ENCODE results near the gene MEI4. TPM values are rescaled to one million over a fixed set of nuclear protein-coding genes. Genes with fewer than 3 reads are reported as not detected.

The MEI4 gene
- polyA plus RNA-seq, 4 donors = 0.01 to 0.09 TPM; not detected in 2

- no peak for FAIRE-seq
Observed at GRCh38 chr6:77883851-77884250, 231.0 kb downstream of the MEI4 start.

DNA sequence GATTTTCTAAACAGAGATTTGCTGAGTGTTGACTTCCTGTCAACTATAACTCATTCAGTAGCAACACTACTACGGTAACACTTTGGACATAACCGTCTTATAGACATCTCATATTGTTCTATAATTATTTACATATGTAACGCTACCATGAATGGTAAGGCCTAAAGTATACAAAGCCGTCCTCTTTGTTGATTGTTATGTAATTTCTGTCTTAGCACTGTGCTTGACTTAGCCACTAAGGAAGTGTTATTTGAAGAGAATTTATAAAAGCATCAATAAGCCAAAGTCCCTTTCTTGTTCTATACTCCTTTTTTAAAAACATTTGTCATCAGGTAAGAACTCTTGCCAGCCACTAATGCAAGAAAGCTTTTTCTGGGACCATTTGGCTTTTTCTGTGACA is 240.6 kb downstream of the MEI4 start:
- H3K36me3 ChIP-seq (ENCODE audit: control insufficient read depth in 3 of 3, insufficient read depth in 2 of 3, low read depth in 1 of 3, low read length in 3 of 3) = no peaks in the 10 kb centered on the region

More at GRCh38 chr6:77883851-77884250, 231.0 kb downstream of the MEI4 start:
- 83 to 89% (median 87%) methylated on average over 2 of the region's 2 CpGs for WGBS, 3 donors
- DNase-seq = no peak
- Histone ChIP-seq H3K9me3 (ENCODE audit: control insufficient read depth in 2 of 2, insufficient read depth in 1 of 2, low read depth in 1 of 2, low read length in 1 of 2) (peaks cover 0 to 2% of the 10 kb centered on the region in 2 donors), H3K4me1 (ENCODE audit: control insufficient read depth in 3 of 3, insufficient read depth in 2 of 3, low read depth in 1 of 3, low read length in 2 of 3) (no peaks in the 10 kb centered on the region), H3K27ac (ENCODE audit: low read depth in 1 of 3, low read length in 2 of 3) (no peak overlapping the region), H3K36me3 (ENCODE audit: control insufficient read depth in 3 of 3, insufficient read depth in 2 of 3, low read depth in 1 of 3, low read length in 3 of 3) (no peaks in the 10 kb centered on the region), H3K27me3 (ENCODE audit: control insufficient read depth in 3 of 3, insufficient read depth in 3 of 3, low read length in 3 of 3) (no peaks in the 10 kb centered on the region), H3K4me3 (ENCODE audit: low read depth in 1 of 3, low read length in 3 of 3) (no peak overlapping the region)

DNA sequence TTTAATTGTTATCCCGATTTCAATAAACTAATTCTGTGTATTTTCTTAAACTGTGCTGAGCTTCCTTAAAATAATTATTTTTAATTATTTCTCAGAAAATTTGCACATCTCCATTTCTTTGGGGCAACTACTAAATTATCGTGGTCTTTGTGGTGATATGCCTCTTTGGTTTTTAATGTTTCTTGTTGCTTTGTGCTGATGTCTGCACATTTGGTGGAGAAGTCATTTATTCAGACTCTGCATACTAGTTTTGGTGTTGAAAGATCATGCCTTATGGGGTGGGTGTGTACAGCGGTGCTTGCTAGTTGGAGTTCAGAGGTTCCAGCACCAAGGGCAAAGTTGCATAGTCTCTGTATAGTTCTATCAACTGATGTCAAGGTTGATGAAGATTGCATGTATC is 253.2 kb downstream of the MEI4 start:
- DNase-seq = no peak
- Histone ChIP-seq H3K4me3 (ENCODE audit: low read depth in 1 of 3, low read length in 3 of 3) (no peak overlapping the region), H3K27me3 (ENCODE audit: control insufficient read depth in 3 of 3, insufficient read depth in 3 of 3, low read length in 3 of 3) (no peaks in the 10 kb centered on the region), H3K4me1 (ENCODE audit: control insufficient read depth in 3 of 3, insufficient read depth in 2 of 3, low read depth in 1 of 3, low read length in 2 of 3) (no peaks in the 10 kb centered on the region), H3K9me3 (ENCODE audit: control insufficient read depth in 2 of 2, insufficient read depth in 1 of 2, low read depth in 1 of 2, low read length in 1 of 2) (no peaks in the 10 kb centered on the region), H3K27ac (ENCODE audit: low read depth in 1 of 3, low read length in 2 of 3) (no peak overlapping the region), H3K36me3 (ENCODE audit: control insufficient read depth in 3 of 3, insufficient read depth in 2 of 3, low read depth in 1 of 3, low read length in 3 of 3) (no peaks in the 10 kb centered on the region)
- 87 to 94% (median 90%) methylated on average over 3 of the region's 3 CpGs for WGBS, 3 donors
- FAIRE-seq = no peak

More for the DNA sequence above, 240.6 kb downstream of the MEI4 start:
- H3K9me3 ChIP-seq (ENCODE audit: control insufficient read depth in 2 of 2, insufficient read depth in 1 of 2, low read depth in 1 of 2, low read length in 1 of 2) = peaks cover 2 to 24% of the 10 kb centered on the region in 2 donors
- no peaks in the 10 kb centered on the region for H3K4me1 ChIP-seq (ENCODE audit: control insufficient read depth in 3 of 3, insufficient read depth in 2 of 3, low read depth in 1 of 3, low read length in 2 of 3)
- FAIRE-seq (no peak), DNase-seq (no peak)
- H3K4me3 ChIP-seq (ENCODE audit: low read depth in 1 of 3, low read length in 3 of 3) = no peak overlapping the region
- 55 to 79% (median 79%) methylated on average over 4 of the region's 4 CpGs for WGBS, 3 donors
- H3K27ac ChIP-seq (ENCODE audit: low read depth in 1 of 3, low read length in 2 of 3) = no peak overlapping the region
- no peaks in the 10 kb centered on the region for H3K27me3 ChIP-seq (ENCODE audit: control insufficient read depth in 3 of 3, insufficient read depth in 3 of 3, low read length in 3 of 3)

- Histone ChIP-seq H3K4me3 (ENCODE audit: low read depth in 1 of 3, low read length in 3 of 3) (no peak overlapping the region), H3K9me3 (ENCODE audit: control insufficient read depth in 2 of 2, insufficient read depth in 1 of 2, low read depth in 1 of 2, low read length in 1 of 2) (no peaks in the 10 kb centered on the region), H3K4me1 (ENCODE audit: control insufficient read depth in 3 of 3, insufficient read depth in 2 of 3, low read depth in 1 of 3, low read length in 2 of 3) (no peaks in the 10 kb centered on the region), H3K27me3 (ENCODE audit: control insufficient read depth in 3 of 3, insufficient read depth in 3 of 3, low read length in 3 of 3) (no peaks in the 10 kb centered on the region), H3K27ac (ENCODE audit: low read depth in 1 of 3, low read length in 2 of 3) (no peak overlapping the region), H3K36me3 (ENCODE audit: control insufficient read depth in 3 of 3, insufficient read depth in 2 of 3, low read depth in 1 of 3, low read length in 3 of 3) (no peaks in the 10 kb centered on the region)
- WGBS, 3 donors = 67 to 88% (median 79%) methylated on average over 1 of the region's 1 CpG
- FAIRE-seq = no peak
- DNase-seq = no peak
Observed at GRCh38 chr6:77910826-77911225, 258.0 kb downstream of the MEI4 start.

- H3K36me3 ChIP-seq (ENCODE audit: control insufficient read depth in 3 of 3, insufficient read depth in 2 of 3, low read depth in 1 of 3, low read length in 3 of 3) = no peaks in the 10 kb centered on the region
- no peaks in the 10 kb centered on the region for H3K4me1 ChIP-seq (ENCODE audit: control insufficient read depth in 3 of 3, insufficient read depth in 2 of 3, low read depth in 1 of 3, low read length in 2 of 3)
- FAIRE-seq (no peak), DNase-seq (peak; percentile 38 to 49)
- no peaks in the 10 kb centered on the region for H3K27me3 ChIP-seq (ENCODE audit: control insufficient read depth in 3 of 3, insufficient read depth in 3 of 3, low read length in 3 of 3)
- H3K27ac ChIP-seq (ENCODE audit: low read depth in 1 of 3, low read length in 2 of 3) = no peak overlapping the region
- H3K4me3 ChIP-seq (ENCODE audit: low read depth in 1 of 3, low read length in 3 of 3) = no peak overlapping the region
- no peaks in the 10 kb centered on the region for H3K9me3 ChIP-seq (ENCODE audit: control insufficient read depth in 2 of 2, insufficient read depth in 1 of 2, low read depth in 1 of 2, low read length in 1 of 2)
- WGBS, 3 donors = 24 to 47% (median 29%) methylated on average over 3 of the region's 3 CpGs
Observed at GRCh38 chr6:77926198-77926751, 273.4 kb downstream of the MEI4 start.

GRCh38 chr6:77930382-77930781 is 277.5 kb downstream of the MEI4 start:
- FAIRE-seq (no peak), DNase-seq (no peak)
- Histone ChIP-seq H3K4me1 (ENCODE audit: control insufficient read depth in 3 of 3, insufficient read depth in 2 of 3, low read depth in 1 of 3, low read length in 2 of 3) (no peaks in the 10 kb centered on the region), H3K4me3 (ENCODE audit: low read depth in 1 of 3, low read length in 3 of 3) (no peak overlapping the region), H3K27me3 (ENCODE audit: control insufficient read depth in 3 of 3, insufficient read depth in 3 of 3, low read length in 3 of 3) (no peaks in the 10 kb centered on the region), H3K9me3 (ENCODE audit: control insufficient read depth in 2 of 2, insufficient read depth in 1 of 2, low read depth in 1 of 2, low read length in 1 of 2) (no peaks in the 10 kb centered on the region), H3K36me3 (ENCODE audit: control insufficient read depth in 3 of 3, insufficient read depth in 2 of 3, low read depth in 1 of 3, low read length in 3 of 3) (no peaks in the 10 kb centered on the region), H3K27ac (ENCODE audit: low read depth in 1 of 3, low read length in 2 of 3) (no peak overlapping the region)
- WGBS, 3 donors = 73 to 80% (median 74%) methylated on average over 2 of the region's 2 CpGs

DNA sequence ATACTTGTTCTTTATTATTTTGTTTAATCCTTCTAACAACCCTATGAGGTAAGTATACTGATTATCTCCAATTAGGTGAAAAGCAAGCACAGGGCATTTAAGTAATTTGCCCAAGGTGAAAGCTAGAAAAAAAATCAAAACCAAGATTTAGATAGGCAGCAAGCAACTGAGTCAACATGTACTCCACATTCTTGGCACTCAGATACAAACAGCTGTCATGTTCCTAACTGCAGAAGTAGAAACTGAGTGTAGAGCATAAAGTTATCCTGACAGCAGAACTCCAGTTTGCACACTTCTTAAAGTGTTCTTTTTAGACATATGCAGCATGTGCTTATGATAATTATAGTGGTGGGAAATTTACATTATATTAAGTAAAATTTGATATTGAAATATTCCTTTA is 278.1 kb downstream of the MEI4 start:
- H3K36me3 ChIP-seq (ENCODE audit: control insufficient read depth in 3 of 3, insufficient read depth in 2 of 3, low read depth in 1 of 3, low read length in 3 of 3) = no peaks in the 10 kb centered on the region
- H3K9me3 ChIP-seq (ENCODE audit: control insufficient read depth in 2 of 2, insufficient read depth in 1 of 2, low read depth in 1 of 2, low read length in 1 of 2) = no peaks in the 10 kb centered on the region
- no peaks in the 10 kb centered on the region for H3K4me1 ChIP-seq (ENCODE audit: control insufficient read depth in 3 of 3, insufficient read depth in 2 of 3, low read depth in 1 of 3, low read length in 2 of 3)
- DNase-seq (no peak), FAIRE-seq (no peak)
- H3K27me3 ChIP-seq (ENCODE audit: control insufficient read depth in 3 of 3, insufficient read depth in 3 of 3, low read length in 3 of 3) = no peaks in the 10 kb centered on the region
- no peak overlapping the region for H3K4me3 ChIP-seq (ENCODE audit: low read depth in 1 of 3, low read length in 3 of 3)
- H3K27ac ChIP-seq (ENCODE audit: low read depth in 1 of 3, low read length in 2 of 3) = no peak overlapping the region

- FAIRE-seq (no peak), DNase-seq (no peak)
- no peaks in the 10 kb centered on the region for H3K4me1 ChIP-seq (ENCODE audit: control insufficient read depth in 3 of 3, insufficient read depth in 2 of 3, low read depth in 1 of 3, low read length in 2 of 3)
- no peak overlapping the region for H3K27ac ChIP-seq (ENCODE audit: low read depth in 1 of 3, low read length in 2 of 3)
- H3K36me3 ChIP-seq (ENCODE audit: control insufficient read depth in 3 of 3, insufficient read depth in 2 of 3, low read depth in 1 of 3, low read length in 3 of 3) = no peaks in the 10 kb centered on the region
- no peak overlapping the region for H3K4me3 ChIP-seq (ENCODE audit: low read depth in 1 of 3, low read length in 3 of 3)
- peaks cover 2 to 13% of the 10 kb centered on the region in 2 donors for H3K9me3 ChIP-seq (ENCODE audit: control insufficient read depth in 2 of 2, insufficient read depth in 1 of 2, low read depth in 1 of 2, low read length in 1 of 2)
- H3K27me3 ChIP-seq (ENCODE audit: control insufficient read depth in 3 of 3, insufficient read depth in 3 of 3, low read length in 3 of 3) = no peaks in the 10 kb centered on the region
- WGBS, 3 donors = 86 to 89% (median 88%) methylated on average over 4 of the region's 4 CpGs
Observed at GRCh38 chr6:77962070-77962469, 309.2 kb downstream of the MEI4 start.

- H3K4me3 ChIP-seq (ENCODE audit: low read depth in 1 of 3, low read length in 3 of 3) = no peak overlapping the region
- FAIRE-seq (peak; percentile 98), DNase-seq (no peak)
- 90 to 98% (median 92%) methylated on average over 1 of the region's 1 CpG for WGBS, 3 donors
- H3K4me1 ChIP-seq (ENCODE audit: control insufficient read depth in 3 of 3, insufficient read depth in 2 of 3, low read depth in 1 of 3, low read length in 2 of 3) = no peaks in the 10 kb centered on the region
- no peaks in the 10 kb centered on the region for H3K27me3 ChIP-seq (ENCODE audit: control insufficient read depth in 3 of 3, insufficient read depth in 3 of 3, low read length in 3 of 3)
- H3K27ac ChIP-seq (ENCODE audit: low read depth in 1 of 3, low read length in 2 of 3) = no peak overlapping the region
- peaks cover 2 to 13% of the 10 kb centered on the region in 2 donors for H3K9me3 ChIP-seq (ENCODE audit: control insufficient read depth in 2 of 2, insufficient read depth in 1 of 2, low read depth in 1 of 2, low read length in 1 of 2)
- no peaks in the 10 kb centered on the region for H3K36me3 ChIP-seq (ENCODE audit: control insufficient read depth in 3 of 3, insufficient read depth in 2 of 3, low read depth in 1 of 3, low read length in 3 of 3)
Observed at GRCh38 chr6:77965449-77965848, 312.6 kb downstream of the MEI4 start.
